ENCODE results near the gene TNRC6B.

Gene TNRC6B

GRCh38 chr22:40199852-40200251 is 22.1 kb downstream of the TNRC6B start:
- POLR2A ChIA-PET: no interaction called here

GRCh38 chr22:40200795-40201530 is 23.2 kb downstream of the TNRC6B start:
- DNase-seq (ENCODE audit: extremely low spot score): no peak
- POLR2A ChIA-PET: no interaction called here
- TF ChIP-seq CTCF (IDR thresholded peaks at IDR 0.05; ENCODE audit: control extremely low read depth, extremely low read depth, low read depth, missing control alignments): no peak
- CTCF ChIA-PET: interaction anchor here (0.8 to 2.3 kb wide), 4 partner anchors 10 to 24 kb away, joined by 3 to 7 read pairs (median 6); no protein-coding TSS in a partner anchor

More at GRCh38 chr22:40199852-40200251, 22.1 kb downstream of the TNRC6B start:
- no peak for DNase-seq (ENCODE audit: extremely low spot score)
- CTCF ChIA-PET: interaction anchor here (2.2 kb wide), 2 partner anchors 9 to 21 kb away, joined by 6 to 7 read pairs; no protein-coding TSS in a partner anchor
- TF ChIP-seq CTCF (IDR thresholded peaks at IDR 0.05; ENCODE audit: control extremely low read depth, extremely low read depth, low read depth, missing control alignments): no peak

- no peak for TF ChIP-seq CTCF (IDR thresholded peaks at IDR 0.05; ENCODE audit: control extremely low read depth, extremely low read depth, low read depth, missing control alignments)
- ChIA-PET CTCF (interaction anchor here (1.0 to 2.3 kb wide), 4 partner anchors 11 to 23 kb away, joined by 4 to 7 read pairs (median 4); no protein-coding TSS in a partner anchor), POLR2A (no interaction called here)
- DNase-seq (ENCODE audit: extremely low spot score): no peak
These were observed 24.7 kb downstream of the TNRC6B start for GRCh38 chr22:40202225-40202944.

DNA sequence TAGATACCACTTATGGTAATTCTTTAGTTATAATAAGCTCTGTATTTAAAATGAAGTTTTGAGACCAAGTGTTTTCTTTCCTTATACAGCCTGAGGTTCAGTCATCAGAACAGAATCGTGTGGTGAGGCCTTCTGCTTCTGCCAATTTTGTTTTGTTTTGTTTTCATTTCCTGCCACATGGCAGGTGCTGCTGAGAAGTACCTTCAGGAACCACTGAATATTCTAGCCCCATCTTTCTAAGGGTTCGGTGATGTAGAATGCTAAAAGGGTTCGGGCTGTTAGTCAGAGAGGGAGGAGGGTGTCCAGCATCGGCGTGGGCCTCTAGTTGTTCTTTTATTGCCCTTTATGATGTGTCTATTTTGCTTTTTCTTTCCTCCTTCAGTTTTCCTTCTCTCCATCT is 25.8 kb downstream of the TNRC6B start:
- DNase-seq (ENCODE audit: extremely low spot score): peak; percentile 49
- POLR2A ChIA-PET: no interaction called here
- no peak for TF ChIP-seq CTCF (IDR thresholded peaks at IDR 0.05; ENCODE audit: control extremely low read depth, extremely low read depth, low read depth, missing control alignments)
- CTCF ChIA-PET: interaction anchor here (1.8 to 2.3 kb wide), 2 partner anchors 12 to 22 kb away, joined by 4 to 7 read pairs; no protein-coding TSS in a partner anchor

- ChIA-PET CTCF (no interaction called here), POLR2A (no interaction called here)
- no peak for DNase-seq (ENCODE audit: extremely low spot score)
- TF ChIP-seq CTCF (IDR thresholded peaks at IDR 0.05; ENCODE audit: control extremely low read depth, extremely low read depth, low read depth, missing control alignments): no peak
These were observed 26.8 kb downstream of the TNRC6B start for GRCh38 chr22:40204321-40205116.

DNA sequence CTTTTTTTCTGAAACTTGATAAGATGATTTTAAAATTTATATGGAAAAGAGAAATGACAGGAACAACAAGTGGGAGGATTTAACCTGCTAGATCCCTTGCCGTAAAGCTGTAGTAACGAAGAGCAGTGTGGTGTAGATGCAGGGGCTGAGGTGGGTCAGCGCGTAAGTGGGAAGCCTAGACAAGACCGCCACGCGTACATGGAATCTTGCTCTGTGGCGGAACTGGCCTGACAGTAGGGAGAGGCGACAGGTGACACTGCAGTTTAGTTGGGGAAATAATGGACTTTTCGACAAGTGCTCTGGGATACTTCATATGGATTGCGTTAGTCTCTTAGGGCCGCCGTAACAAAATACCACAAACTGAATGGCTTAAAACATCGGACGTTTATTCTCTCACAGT is 28.8 kb downstream of the TNRC6B start:
- CTCF ChIA-PET: no interaction called here
- no peak for DNase-seq (ENCODE audit: extremely low spot score)
- no peak for TF ChIP-seq CTCF (IDR thresholded peaks at IDR 0.05; ENCODE audit: control extremely low read depth, extremely low read depth, low read depth, missing control alignments)
- POLR2A ChIA-PET: no interaction called here
